GM21723 (cell line): ENCODE measurements around the gene ANO2.

Experiments
- ATAC-seq: cut with Tn5 transposase; IDR thresholded peaks from one replicate; pipeline ENCODE4 v1.9.1; 2021; ENCODE audit warnings: mild to moderate bottlenecking, moderate library complexity; ENCODE audit not compliant: unreplicated experiment

The ANO2 gene

GRCh38 chr12:5736527-5736926 lies 208.5 kb downstream of the ANO2 start:
- ATAC-seq, result no peak

GRCh38 chr12:5736016-5736415 lies 209.0 kb downstream of the ANO2 start:
- no peak for ATAC-seq

- ATAC-seq, result no peak
Observed at GRCh38 chr12:5733916-5734315, 211.1 kb downstream of the ANO2 start.

GRCh38 chr12:5733136-5733755 lies 211.8 kb downstream of the ANO2 start:
- ATAC-seq, result no peak

- ATAC-seq, result no peak
Observed at GRCh38 chr12:5730962-5731361, 214.1 kb downstream of the ANO2 start.

GRCh38 chr12:5723711-5724252 lies 221.3 kb downstream of the ANO2 start:
- ATAC-seq, result no peak

GRCh38 chr12:5723071-5723470 lies 222.0 kb downstream of the ANO2 start:
- no peak for ATAC-seq

- ATAC-seq, result no peak
Observed at GRCh38 chr12:5720381-5721005, 224.6 kb downstream of the ANO2 start.

GRCh38 chr12:5718680-5719079 lies 226.4 kb downstream of the ANO2 start:
- no peak for ATAC-seq

GRCh38 chr12:5718073-5718472 lies 227.0 kb downstream of the ANO2 start:
- ATAC-seq, result no peak

- no peak for ATAC-seq
Observed at GRCh38 chr12:5716976-5717375, 228.1 kb downstream of the ANO2 start.

- ATAC-seq, result no peak
Observed at GRCh38 chr12:5716201-5716600, 228.9 kb downstream of the ANO2 start.

- ATAC-seq, result no peak
Observed at GRCh38 chr12:5715021-5715420, 230.0 kb downstream of the ANO2 start.

- ATAC-seq, result no peak
Observed at GRCh38 chr12:5713599-5714081, 231.4 kb downstream of the ANO2 start.

GRCh38 chr12:5710260-5710878 lies 234.7 kb downstream of the ANO2 start:
- ATAC-seq, result no peak

GRCh38 chr12:5708371-5708770 lies 236.7 kb downstream of the ANO2 start:
- no peak for ATAC-seq

- no peak for ATAC-seq
Observed at GRCh38 chr12:5706247-5706646, 238.8 kb downstream of the ANO2 start.

- no peak for ATAC-seq
Observed at GRCh38 chr12:5705791-5706190, 239.3 kb downstream of the ANO2 start.

- no peak for ATAC-seq
Observed at GRCh38 chr12:5694759-5695409, 250.2 kb downstream of the ANO2 start.

- no peak for ATAC-seq
Observed at GRCh38 chr12:5692850-5693249, 252.2 kb downstream of the ANO2 start.

GRCh38 chr12:5691943-5692342 lies 253.1 kb downstream of the ANO2 start:
- no peak for ATAC-seq

- ATAC-seq, result no peak
Observed at GRCh38 chr12:5690240-5690639, 254.8 kb downstream of the ANO2 start.
